ENCODE measurements around the gene PNPLA7. TPM values are rescaled to one million over a fixed set of nuclear protein-coding genes. Genes with fewer than 3 reads are reported as not detected.
"Not testable (repeated sequence)": the region's sequence is repeated elsewhere in the genome, so short reads cannot be mapped to it uniquely, and the experiment has no call there.

The PNPLA7 gene
- total RNA-seq = 10 to 100 TPM; 24.1 to 44.3 (median 28.2) TPM

GRCh38 chr9:137550231-137550621, at the start of gene PNPLA7:
Gene PNPLA7, minus strand, starts transcription at chr9:137550402. Its CDS starts 205 bp downstream, at chr9:137550197.
- TF ChIP-seq CTCF (IDR thresholded peaks at IDR 0.05) = no peak
- TF ChIP-seq POLR2A (IDR thresholded peaks at IDR 0.05) = no peak
- intact Hi-C loops (cut with DNase I; ENCODE audit: low total_unique reads) = no loop called here
- peak; percentile 92 to 97 for DNase-seq (ENCODE audit: low spot score in 2 of 2)
- peak within 1 kb of the TSS; percentile 51 for H3K4me3 ChIP-seq (ENCODE audit: low read depth, poor library complexity, severe bottlenecking)
- 4 to 8% methylated on average over 4 to 6 of the region's 13 CpGs for WGBS, 2 donors

GRCh38 chr9:137598943-137599342, 48.7 kb upstream of the PNPLA7 start:
- intact Hi-C loops (cut with DNase I; ENCODE audit: low total_unique reads) = no loop called here
- TF ChIP-seq CTCF (IDR thresholded peaks at IDR 0.05) (no peak), POLR2A (IDR thresholded peaks at IDR 0.05) (no peak)
- no peak overlapping the region for H3K4me3 ChIP-seq (ENCODE audit: low read depth, poor library complexity, severe bottlenecking)
- 79% methylated on average over 8 of the region's 8 CpGs for WGBS, 2 donors
- no peak for DNase-seq (ENCODE audit: low spot score in 2 of 2)

- H3K4me3 ChIP-seq (ENCODE audit: low read depth, poor library complexity, severe bottlenecking); DNase-seq (ENCODE audit: low spot score in 2 of 2); intact Hi-C loops (cut with DNase I; ENCODE audit: low total_unique reads): not testable (repeated sequence)
- WGBS, 2 donors = 87 to 93% methylated on average over 7 of the region's 7 CpGs
Observed at GRCh38 chr9:137596577-137596976, 46.4 kb upstream of the PNPLA7 start.

- intact Hi-C loops (cut with DNase I; ENCODE audit: low total_unique reads) = no loop called here
- H3K4me3 ChIP-seq (ENCODE audit: low read depth, poor library complexity, severe bottlenecking) = no peak overlapping the region
- DNase-seq (ENCODE audit: low spot score in 2 of 2) = no peak
- WGBS, 2 donors = 87 to 88% methylated on average over 12 of the region's 12 CpGs
- no peak for TF ChIP-seq POLR2A (IDR thresholded peaks at IDR 0.05)
- no peak for TF ChIP-seq CTCF (IDR thresholded peaks at IDR 0.05)
Observed at GRCh38 chr9:137593176-137593575, 43.0 kb upstream of the PNPLA7 start.

- no peak for TF ChIP-seq POLR2A (IDR thresholded peaks at IDR 0.05)
- no peak for TF ChIP-seq CTCF (IDR thresholded peaks at IDR 0.05)
- intact Hi-C loops (cut with DNase I; ENCODE audit: low total_unique reads) = no loop called here
- no peak overlapping the region for H3K4me3 ChIP-seq (ENCODE audit: low read depth, poor library complexity, severe bottlenecking)
- 65 to 77% methylated on average over 7 of the region's 7 CpGs for WGBS, 2 donors
- DNase-seq (ENCODE audit: low spot score in 2 of 2) = no peak
Observed at GRCh38 chr9:137592767-137593166, 42.6 kb upstream of the PNPLA7 start.

- H3K4me3 ChIP-seq (ENCODE audit: low read depth, poor library complexity, severe bottlenecking) = peak within 1 kb of the TSS; percentile 58
- TF ChIP-seq CTCF (IDR thresholded peaks at IDR 0.05) = no peak
- no peak for TF ChIP-seq POLR2A (IDR thresholded peaks at IDR 0.05)
- 1% methylated on average over 29 to 76 of the region's 113 CpGs for WGBS, 2 donors
- intact Hi-C loops (cut with DNase I; ENCODE audit: low total_unique reads) = no loop called here
- peak; percentile 78 to 95 for DNase-seq (ENCODE audit: low spot score in 2 of 2)
Observed at GRCh38 chr9:137590469-137591383, 40.5 kb upstream of the PNPLA7 start, which contains the start of gene ZMYND19. Gene ZMYND19, minus strand, starts transcription at chr9:137590512. Its CDS starts 249 bp downstream, at chr9:137590263.

All from lower leg skin (tissue), 4 donors.